Keratinocyte (primary cell): Measurements from ENCODE around the gene TENM4.

Experiments
- CTCF ChIP-seq, 3 experiments: IDR thresholded peaks in 1 of 3; conservative IDR thresholded peaks in 1 of 3; optimal IDR thresholded peaks in 1 of 3; 2 replicates in 2 of 3; 3 replicates in 1 of 3; pipeline versions ENCODE3 to v1.5.1; 2011; ENCODE audit warnings: low read length in 3 of 3, mild to moderate bottlenecking in 3 of 3, moderate library complexity in 2 of 3, control low read depth in 1 of 3, inconsistent platforms in 1 of 3; ENCODE audit not compliant: insufficient read depth in 2 of 3; ENCODE audit errors: extremely low read depth in 1 of 3
- EZH2 ChIP-seq: IDR thresholded peaks from one replicate; pipeline ENCODE4 v1.6.1; 2012; ENCODE audit warnings: inconsistent platforms, mild to moderate bottlenecking, low read length, moderate library complexity

- TF ChIP-seq CTCF (optimal IDR thresholded peaks at IDR 0.05 in 1 of 3, IDR thresholded peaks at IDR 0.05 in 1 of 3, conservative IDR thresholded peaks at IDR 0.05 in 1 of 3; ENCODE audit: extremely low read depth in 1 of 3, insufficient read depth in 2 of 3, low read length in 3 of 3): no peak
- no peak for TF ChIP-seq EZH2
Measured at GRCh38 chr11:79206951-79207350, 233.9 kb downstream of the TENM4 start.
